Measurements from ENCODE around the gene AMBP. TPM values are rescaled to one million over a fixed set of nuclear protein-coding genes. Genes with fewer than 3 reads are reported as not detected.
A peak's percentile ranks its signal among the peaks of the same experiment; 100 is the strongest.

Gene AMBP
- total and polyA plus RNA-seq, 4 donors, result 3,440 to 6,678 (median 4,863) TPM

DNA sequence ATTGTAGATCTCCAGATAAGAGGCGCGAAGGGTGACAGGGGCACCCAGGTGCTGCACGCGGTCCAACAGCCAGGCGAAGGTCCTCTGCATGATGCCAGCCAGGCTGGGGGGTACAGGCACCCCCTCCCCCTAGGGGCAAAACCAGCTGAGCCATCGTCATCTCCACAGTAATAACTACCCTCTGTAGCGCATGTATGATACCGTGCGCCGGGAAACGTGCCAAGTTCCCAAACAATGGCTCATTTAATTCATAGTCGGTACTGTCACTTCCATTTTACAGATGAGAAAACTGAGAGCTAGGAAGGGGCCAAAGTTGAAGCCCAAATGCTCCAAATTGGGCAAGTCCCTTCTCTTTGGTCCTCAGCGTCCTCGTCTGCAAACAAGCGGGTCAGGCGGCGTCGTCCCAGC is 19.5 kb upstream of the AMBP start:
- Histone ChIP-seq H3K36me3 (ENCODE audit: control insufficient read depth in 4 of 4, insufficient read depth in 3 of 4, low read depth in 1 of 4, low read length in 3 of 4) (peaks cover 0 to 10% (median 4%) of the 10 kb centered on the region in 4 donors), H3K9me3 (ENCODE audit: control insufficient read depth in 4 of 4, low read length in 3 of 4) (peaks cover 0 to 4% (median 0%) of the 10 kb centered on the region in 4 donors), H3K4me1 (ENCODE audit: control insufficient read depth in 4 of 4, insufficient read depth in 4 of 4, low read length in 3 of 4) (peaks cover 9 to 29% (median 21%) of the 10 kb centered on the region in 4 donors), H3K9ac (ENCODE audit: low read depth in 1 of 2, low read length in 2 of 2) (no peak overlapping the region), H3K27me3 (ENCODE audit: control insufficient read depth in 4 of 4, insufficient read depth in 4 of 4, low read length in 3 of 4) (peaks cover 0 to 2% (median 0%) of the 10 kb centered on the region in 4 donors), H3K4me3 (ENCODE audit: low read depth in 1 of 3, low read length in 3 of 3) (peak overlapping the region in 1 of 3 donors; percentile 59), H3K27ac (ENCODE audit: low read depth in 1 of 2, low read length in 2 of 2) (no peak overlapping the region)
- no peak for DNase-seq (ENCODE audit: low spot score)
- TF ChIP-seq JUND (IDR thresholded peaks at IDR 0.05), result no peak
- TF ChIP-seq, protein P1, sequence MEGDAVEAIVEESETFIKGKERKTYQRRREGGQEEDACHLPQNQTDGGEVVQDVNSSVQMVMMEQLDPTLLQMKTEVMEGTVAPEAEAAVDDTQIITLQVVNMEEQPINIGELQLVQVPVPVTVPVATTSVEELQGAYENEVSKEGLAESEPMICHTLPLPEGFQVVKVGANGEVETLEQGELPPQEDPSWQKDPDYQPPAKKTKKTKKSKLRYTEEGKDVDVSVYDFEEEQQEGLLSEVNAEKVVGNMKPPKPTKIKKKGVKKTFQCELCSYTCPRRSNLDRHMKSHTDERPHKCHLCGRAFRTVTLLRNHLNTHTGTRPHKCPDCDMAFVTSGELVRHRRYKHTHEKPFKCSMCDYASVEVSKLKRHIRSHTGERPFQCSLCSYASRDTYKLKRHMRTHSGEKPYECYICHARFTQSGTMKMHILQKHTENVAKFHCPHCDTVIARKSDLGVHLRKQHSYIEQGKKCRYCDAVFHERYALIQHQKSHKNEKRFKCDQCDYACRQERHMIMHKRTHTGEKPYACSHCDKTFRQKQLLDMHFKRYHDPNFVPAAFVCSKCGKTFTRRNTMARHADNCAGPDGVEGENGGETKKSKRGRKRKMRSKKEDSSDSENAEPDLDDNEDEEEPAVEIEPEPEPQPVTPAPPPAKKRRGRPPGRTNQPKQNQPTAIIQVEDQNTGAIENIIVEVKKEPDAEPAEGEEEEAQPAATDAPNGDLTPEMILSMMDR (IDR thresholded peaks at IDR 0.05; ENCODE audit: low read depth, low read length, missing input control), result no peak
- TF ChIP-seq RAD21 (IDR thresholded peaks at IDR 0.05), result no peak
- TF ChIP-seq HNF4G (IDR thresholded peaks at IDR 0.05), result no peak
- TF ChIP-seq GABPA (IDR thresholded peaks at IDR 0.05 in 1 of 2, conservative IDR thresholded peaks at IDR 0.05 in 1 of 2), result no peak
- TF ChIP-seq NR2F2 (IDR thresholded peaks at IDR 0.05), result no peak
- TF ChIP-seq, protein P2, sequence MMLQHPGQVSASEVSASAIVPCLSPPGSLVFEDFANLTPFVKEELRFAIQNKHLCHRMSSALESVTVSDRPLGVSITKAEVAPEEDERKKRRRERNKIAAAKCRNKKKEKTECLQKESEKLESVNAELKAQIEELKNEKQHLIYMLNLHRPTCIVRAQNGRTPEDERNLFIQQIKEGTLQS (IDR thresholded peaks at IDR 0.05), result no peak
- TF ChIP-seq RXRA (IDR thresholded peaks at IDR 0.05), result no peak
- TF ChIP-seq EGR1 (IDR thresholded peaks at IDR 0.05; ENCODE audit: low read depth in 2 of 2), result no peak
- TF ChIP-seq, protein P3, sequence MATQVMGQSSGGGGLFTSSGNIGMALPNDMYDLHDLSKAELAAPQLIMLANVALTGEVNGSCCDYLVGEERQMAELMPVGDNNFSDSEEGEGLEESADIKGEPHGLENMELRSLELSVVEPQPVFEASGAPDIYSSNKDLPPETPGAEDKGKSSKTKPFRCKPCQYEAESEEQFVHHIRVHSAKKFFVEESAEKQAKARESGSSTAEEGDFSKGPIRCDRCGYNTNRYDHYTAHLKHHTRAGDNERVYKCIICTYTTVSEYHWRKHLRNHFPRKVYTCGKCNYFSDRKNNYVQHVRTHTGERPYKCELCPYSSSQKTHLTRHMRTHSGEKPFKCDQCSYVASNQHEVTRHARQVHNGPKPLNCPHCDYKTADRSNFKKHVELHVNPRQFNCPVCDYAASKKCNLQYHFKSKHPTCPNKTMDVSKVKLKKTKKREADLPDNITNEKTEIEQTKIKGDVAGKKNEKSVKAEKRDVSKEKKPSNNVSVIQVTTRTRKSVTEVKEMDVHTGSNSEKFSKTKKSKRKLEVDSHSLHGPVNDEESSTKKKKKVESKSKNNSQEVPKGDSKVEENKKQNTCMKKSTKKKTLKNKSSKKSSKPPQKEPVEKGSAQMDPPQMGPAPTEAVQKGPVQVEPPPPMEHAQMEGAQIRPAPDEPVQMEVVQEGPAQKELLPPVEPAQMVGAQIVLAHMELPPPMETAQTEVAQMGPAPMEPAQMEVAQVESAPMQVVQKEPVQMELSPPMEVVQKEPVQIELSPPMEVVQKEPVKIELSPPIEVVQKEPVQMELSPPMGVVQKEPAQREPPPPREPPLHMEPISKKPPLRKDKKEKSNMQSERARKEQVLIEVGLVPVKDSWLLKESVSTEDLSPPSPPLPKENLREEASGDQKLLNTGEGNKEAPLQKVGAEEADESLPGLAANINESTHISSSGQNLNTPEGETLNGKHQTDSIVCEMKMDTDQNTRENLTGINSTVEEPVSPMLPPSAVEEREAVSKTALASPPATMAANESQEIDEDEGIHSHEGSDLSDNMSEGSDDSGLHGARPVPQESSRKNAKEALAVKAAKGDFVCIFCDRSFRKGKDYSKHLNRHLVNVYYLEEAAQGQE (IDR thresholded peaks at IDR 0.05), result no peak
- no peak for TF ChIP-seq FOXA2 (IDR thresholded peaks at IDR 0.05)
- TF ChIP-seq, protein P4, sequence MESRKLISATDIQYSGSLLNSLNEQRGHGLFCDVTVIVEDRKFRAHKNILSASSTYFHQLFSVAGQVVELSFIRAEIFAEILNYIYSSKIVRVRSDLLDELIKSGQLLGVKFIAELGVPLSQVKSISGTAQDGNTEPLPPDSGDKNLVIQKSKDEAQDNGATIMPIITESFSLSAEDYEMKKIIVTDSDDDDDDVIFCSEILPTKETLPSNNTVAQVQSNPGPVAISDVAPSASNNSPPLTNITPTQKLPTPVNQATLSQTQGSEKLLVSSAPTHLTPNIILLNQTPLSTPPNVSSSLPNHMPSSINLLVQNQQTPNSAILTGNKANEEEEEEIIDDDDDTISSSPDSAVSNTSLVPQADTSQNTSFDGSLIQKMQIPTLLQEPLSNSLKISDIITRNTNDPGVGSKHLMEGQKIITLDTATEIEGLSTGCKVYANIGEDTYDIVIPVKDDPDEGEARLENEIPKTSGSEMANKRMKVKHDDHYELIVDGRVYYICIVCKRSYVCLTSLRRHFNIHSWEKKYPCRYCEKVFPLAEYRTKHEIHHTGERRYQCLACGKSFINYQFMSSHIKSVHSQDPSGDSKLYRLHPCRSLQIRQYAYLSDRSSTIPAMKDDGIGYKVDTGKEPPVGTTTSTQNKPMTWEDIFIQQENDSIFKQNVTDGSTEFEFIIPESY (IDR thresholded peaks at IDR 0.05), result no peak
- no peak for TF ChIP-seq TAF1 (conservative IDR thresholded peaks at IDR 0.05)
- TF ChIP-seq HNF4A (conservative IDR thresholded peaks at IDR 0.05), result no peak
- no peak for TF ChIP-seq FOXA1 (IDR thresholded peaks at IDR 0.05)
- 58% methylated on average over 18 of the region's 18 CpGs for WGBS
